KMS-11 (cell line): ENCODE results near the gene CIT.
"Not testable (repeated sequence)": the region's sequence is repeated elsewhere in the genome, so short reads cannot be mapped to it uniquely, and the experiment has no call there.

Source experiments
- H2AFZ ChIP-seq: fragments of 200-600 bp; sonication (generic); 2 replicates; pipeline ENCODE4 v1.6.1; 2016; ENCODE audit warnings: antibody characterized with exemption, mixed run types, low read depth
- H3K27ac ChIP-seq: fragments of 200-600 bp; sonication (generic); 2 replicates; pipeline ENCODE4 v1.6.1; 2016; ENCODE audit warnings: mild to moderate bottlenecking, mixed run types
- H3K27me3 ChIP-seq: fragments of 200-600 bp; sonication (generic); 2 replicates; pipeline ENCODE4 v1.6.1; 2017; ENCODE audit warnings: mild to moderate bottlenecking, low read depth, mixed run types, moderate library complexity; ENCODE audit not compliant: insufficient read depth
- H3K36me3 ChIP-seq: fragments of 200-600 bp; sonication (generic); 2 replicates; pipeline ENCODE4 v1.6.1; 2017; ENCODE audit warnings: mild to moderate bottlenecking, mixed run types; ENCODE audit not compliant: insufficient read depth
- H3K4me1 ChIP-seq: fragments of 200-600 bp; sonication (generic); 2 replicates; pipeline ENCODE4 v1.6.1; 2016; ENCODE audit warnings: mild to moderate bottlenecking, low read depth, mixed run types; ENCODE audit not compliant: poor library complexity, severe bottlenecking
- H3K4me2 ChIP-seq: fragments of 200-600 bp; sonication (generic); 2 replicates; pipeline ENCODE4 v1.7.0; 2016; ENCODE audit warnings: mild to moderate bottlenecking, mixed run types
- H3K4me3 ChIP-seq: fragments of 200-600 bp; sonication (generic); IDR thresholded peaks from 2 replicates; pipeline ENCODE4 v1.6.1; 2017; ENCODE audit warnings: low read depth, low read length, mixed read lengths; ENCODE audit not compliant: insufficient read depth
- H3K79me2 ChIP-seq: fragments of 200-600 bp; sonication (generic); 2 replicates; pipeline ENCODE4 v1.6.1; 2016; ENCODE audit warnings: low read depth, mixed run types; ENCODE audit not compliant: insufficient read depth
- H3K9ac ChIP-seq: fragments of 200-600 bp; sonication (generic); 2 replicates; pipeline ENCODE4 v1.6.1; 2016; ENCODE audit warnings: mild to moderate bottlenecking, mixed run types
- H4K20me1 ChIP-seq: fragments of 200-600 bp; sonication (generic); 2 replicates; pipeline ENCODE4 v1.6.1; 2016; ENCODE audit warnings: mild to moderate bottlenecking, mixed run types; ENCODE audit not compliant: insufficient read depth
- CTCF ChIP-seq: fragments of 200-600 bp; sonication (generic); conservative IDR thresholded peaks from 2 replicates; pipeline ENCODE4 v1.6.1; 2017; ENCODE audit warnings: low read depth, mild to moderate bottlenecking, antibody characterized with exemption, low read length, moderate library complexity, mixed read lengths

The CIT gene

DNA sequence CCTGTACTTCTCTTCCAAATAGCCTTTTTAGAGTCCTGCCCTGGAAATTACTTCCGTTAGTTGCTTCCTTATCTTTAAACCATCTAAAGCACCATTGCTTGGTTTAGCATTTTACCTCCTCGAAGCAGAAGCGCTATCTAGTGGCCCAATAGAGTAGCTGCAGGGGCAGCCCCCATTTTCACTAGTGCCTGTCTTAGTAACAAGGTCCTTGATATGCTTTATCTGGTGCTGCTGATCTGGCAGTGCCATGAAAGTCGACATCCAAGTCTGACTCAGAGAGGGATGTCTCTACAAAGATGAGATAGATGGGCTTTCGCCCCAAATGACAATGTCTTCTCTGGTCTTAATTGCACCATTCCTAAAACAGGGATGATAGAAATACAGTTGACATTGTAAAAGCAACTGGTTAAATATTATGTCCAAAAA is 25.0 kb upstream of the CIT start:
- H3K27ac ChIP-seq, result no peak overlapping the region
- no peak overlapping the region for H3K4me2 ChIP-seq

DNA sequence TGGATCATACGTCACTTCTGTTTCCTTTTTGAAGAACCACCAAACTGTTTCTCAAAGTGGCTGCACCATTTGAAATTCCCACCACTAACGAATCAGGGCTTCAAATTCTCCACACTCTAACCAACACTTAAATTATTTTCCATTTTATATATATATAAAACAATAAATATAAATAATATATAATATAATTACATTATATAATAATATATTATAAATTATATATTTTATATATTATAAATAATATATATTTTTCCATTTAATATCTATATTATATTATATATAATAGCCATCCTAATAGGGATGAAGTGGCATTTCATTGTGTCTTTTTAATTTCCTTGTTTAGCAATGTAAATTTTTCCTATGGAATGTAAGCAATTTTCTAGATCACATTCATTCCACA is 24.6 kb upstream of the CIT start:
- no peaks in the 10 kb centered on the region for H3K27me3 ChIP-seq
- H3K27ac ChIP-seq, result no peak overlapping the region
- no peaks in the 10 kb centered on the region for H3K79me2 ChIP-seq
- H3K9ac ChIP-seq, result no peak overlapping the region
- H3K4me3 ChIP-seq, result no peak overlapping the region
- H4K20me1 ChIP-seq, result no peaks in the 10 kb centered on the region
- TF ChIP-seq CTCF, result no peak
- H3K36me3 ChIP-seq, result no peaks in the 10 kb centered on the region
- H3K4me2 ChIP-seq, result no peak overlapping the region
- peaks cover 5% of the 10 kb centered on the region for H3K4me1 ChIP-seq
- no peak overlapping the region for H2AFZ ChIP-seq

More for the DNA sequence above, 25.0 kb upstream of the CIT start:
- Histone ChIP-seq H3K27me3 (no peaks in the 10 kb centered on the region), H2AFZ (no peak overlapping the region), H3K4me1 (peaks cover 5% of the 10 kb centered on the region), H3K4me3 (no peak overlapping the region), H4K20me1 (no peaks in the 10 kb centered on the region), H3K79me2 (no peaks in the 10 kb centered on the region), H3K36me3 (no peaks in the 10 kb centered on the region), H3K9ac (no peak overlapping the region)
- TF ChIP-seq CTCF, result peak; percentile 70

DNA sequence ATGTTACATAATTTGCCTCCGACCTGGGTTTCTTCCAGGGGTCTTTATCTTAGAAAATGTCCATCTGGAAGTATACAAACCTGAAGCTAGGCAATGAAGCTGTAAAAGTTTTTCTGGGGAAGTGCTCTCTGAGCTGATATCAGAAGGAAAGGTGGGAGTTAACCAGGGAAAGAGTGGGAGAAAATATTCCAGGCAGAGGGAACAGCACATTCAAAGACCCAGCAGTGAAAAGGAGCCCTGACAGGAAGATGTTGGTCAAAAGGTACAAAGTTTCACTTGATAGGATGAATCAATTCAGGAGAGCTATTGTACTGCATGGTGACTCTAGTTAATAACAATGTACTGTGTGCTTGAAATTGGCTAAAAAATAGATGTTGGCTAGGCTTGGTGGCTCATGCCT is 17.8 kb upstream of the CIT start:
- H3K4me3 ChIP-seq, result no peak overlapping the region
- H3K27ac ChIP-seq, result no peak overlapping the region
- no peaks in the 10 kb centered on the region for H3K4me1 ChIP-seq
- no peak overlapping the region for H3K4me2 ChIP-seq
- no peaks in the 10 kb centered on the region for H3K27me3 ChIP-seq
- no peaks in the 10 kb centered on the region for H3K79me2 ChIP-seq
- H2AFZ ChIP-seq, result no peak overlapping the region
- H3K9ac ChIP-seq, result no peak overlapping the region
- no peaks in the 10 kb centered on the region for H4K20me1 ChIP-seq
- no peak for TF ChIP-seq CTCF
- H3K36me3 ChIP-seq, result no peaks in the 10 kb centered on the region

GRCh38 chr12:119892611-119893010 is 15.5 kb upstream of the CIT start:
- not testable (repeated sequence) for H3K36me3 ChIP-seq, H4K20me1 ChIP-seq, H3K4me1 ChIP-seq, H3K27me3 ChIP-seq, H3K4me2 ChIP-seq, H3K4me3 ChIP-seq, H3K27ac ChIP-seq, H3K9ac ChIP-seq, H3K79me2 ChIP-seq, H2AFZ ChIP-seq

GRCh38 chr12:119885549-119885948 is 8.4 kb upstream of the CIT start:
- no peaks in the 10 kb centered on the region for H3K27me3 ChIP-seq
- no peak overlapping the region for H3K9ac ChIP-seq
- no peak overlapping the region for H3K27ac ChIP-seq
- no peaks in the 10 kb centered on the region for H3K36me3 ChIP-seq
- TF ChIP-seq CTCF, result no peak
- no peaks in the 10 kb centered on the region for H3K79me2 ChIP-seq
- no peak overlapping the region for H3K4me3 ChIP-seq
- H2AFZ ChIP-seq, result no peak overlapping the region
- H3K4me1 ChIP-seq, result no peaks in the 10 kb centered on the region
- no peaks in the 10 kb centered on the region for H4K20me1 ChIP-seq
- H3K4me2 ChIP-seq, result no peak overlapping the region

DNA sequence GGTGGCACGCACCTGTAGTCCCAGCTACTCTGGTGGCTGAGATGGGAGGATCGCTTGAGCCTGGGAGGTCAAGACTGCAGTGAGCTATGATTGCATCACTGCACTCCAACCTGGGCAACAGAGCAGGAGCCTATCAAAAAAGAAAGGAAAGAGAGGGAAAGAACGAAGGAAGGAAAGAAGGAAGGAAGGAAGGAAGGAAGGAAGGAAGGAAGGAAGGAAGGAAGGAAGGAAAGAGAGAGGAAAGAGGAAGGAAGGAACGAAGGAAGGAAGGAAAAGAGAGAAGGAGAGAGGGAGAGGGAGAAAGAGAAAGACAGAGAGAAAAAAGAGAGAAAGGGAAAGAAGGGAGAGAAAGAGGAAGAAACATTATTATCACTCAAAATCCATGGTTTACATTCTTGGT is 6.7 kb upstream of the CIT start:
- not testable (repeated sequence) for H2AFZ ChIP-seq, H3K4me1 ChIP-seq, H3K27ac ChIP-seq, H3K4me3 ChIP-seq, H3K36me3 ChIP-seq, H3K79me2 ChIP-seq, H3K4me2 ChIP-seq, H4K20me1 ChIP-seq, H3K9ac ChIP-seq, H3K27me3 ChIP-seq
